CD4-positive, alpha-beta T cell treated with Interleukin-17A for 1 hour (primary cell): ENCODE measurements around the gene DUSP16.

Experiments used
- DNase-seq: peaks from one replicate; pipeline ENCODE4 v3.0.0-alpha.2; 2020

The DUSP16 gene

DNA sequence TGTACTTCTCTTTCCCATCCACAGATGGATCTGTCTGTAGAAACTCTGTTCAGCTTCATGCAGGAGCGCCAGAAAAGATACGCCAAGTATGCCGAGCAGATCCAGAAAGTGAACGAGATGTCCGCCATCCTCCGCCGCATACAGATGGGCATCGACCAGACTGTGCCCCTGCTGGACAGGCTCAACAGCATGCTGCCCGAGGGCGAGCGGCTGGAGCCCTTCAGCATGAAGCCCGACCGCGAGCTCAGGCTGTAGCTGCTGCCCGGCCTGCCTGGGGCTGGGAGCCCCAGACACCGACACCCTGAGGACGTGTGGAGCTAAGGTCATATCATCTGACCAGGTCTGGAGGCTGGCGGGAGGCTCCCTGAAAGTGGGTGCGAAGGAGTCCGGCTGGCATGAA lies 97.1 kb downstream of the DUSP16 start:
- no peak for DNase-seq

DNA sequence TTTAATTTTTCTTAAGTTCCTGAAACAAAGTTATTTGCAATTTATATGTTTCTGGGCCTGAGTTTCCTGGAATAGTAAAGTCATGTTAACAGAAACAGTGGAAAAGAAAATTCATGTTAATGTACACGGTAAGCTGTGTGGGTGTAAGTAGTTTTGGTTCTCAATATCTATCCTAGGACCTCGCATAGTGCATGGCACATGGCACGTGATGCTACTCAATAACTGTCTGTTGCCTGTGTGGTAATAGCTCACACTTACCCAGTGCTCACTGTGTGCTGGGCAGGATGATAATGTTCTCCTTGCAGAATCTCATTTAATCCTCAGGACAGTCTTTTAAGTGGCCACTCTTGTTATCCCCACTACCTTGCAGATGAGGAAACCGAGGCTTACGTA lies 100.7 kb downstream of the DUSP16 start:
- no peak for DNase-seq

DNA sequence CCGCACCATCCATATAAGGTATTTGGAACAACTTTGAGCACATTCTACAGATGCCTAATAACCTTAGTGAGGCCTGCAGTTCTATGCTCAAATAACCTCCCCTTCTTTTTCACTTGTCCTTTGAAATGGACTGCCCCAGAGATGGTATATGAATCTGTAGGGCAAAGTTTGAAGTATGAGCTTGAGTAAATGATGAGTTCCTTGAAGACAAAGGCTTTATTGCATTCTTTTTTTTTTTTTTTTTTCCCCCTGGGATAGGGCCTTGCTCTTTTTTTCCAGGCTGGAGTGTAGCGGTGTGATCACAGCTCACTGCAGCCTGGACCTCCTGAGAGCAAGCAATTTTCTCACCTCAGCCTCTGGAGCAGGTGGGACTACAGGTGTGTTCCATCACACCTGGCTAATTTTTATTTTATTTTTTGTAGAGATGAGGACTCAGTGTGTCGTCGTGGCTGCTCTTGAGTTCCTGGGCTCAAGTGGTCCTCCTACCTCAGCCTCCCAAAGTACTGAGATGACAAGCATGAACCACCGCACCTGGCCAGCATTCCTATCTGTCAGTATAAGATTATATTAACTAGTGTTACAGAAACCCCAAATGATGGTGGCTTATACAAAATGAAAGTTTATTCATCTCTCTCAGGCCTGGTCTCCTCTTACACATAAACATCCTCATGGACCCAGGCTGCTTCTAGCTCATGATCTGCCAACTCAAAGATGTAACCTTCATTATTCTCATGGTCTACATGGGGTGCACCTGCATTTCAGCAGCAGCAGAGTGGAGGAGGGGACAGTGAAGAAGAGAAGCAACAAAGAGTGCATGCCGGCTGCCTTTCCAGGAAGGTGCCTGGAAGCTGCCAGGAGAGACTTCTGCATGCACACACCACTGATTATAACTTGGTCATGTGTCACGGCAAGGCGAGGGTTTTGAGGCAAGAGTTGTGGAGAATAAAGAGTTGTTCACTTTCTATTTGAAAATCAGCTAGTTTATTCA lies 101.4 kb downstream of the DUSP16 start:
- DNase-seq = no peak

DNA sequence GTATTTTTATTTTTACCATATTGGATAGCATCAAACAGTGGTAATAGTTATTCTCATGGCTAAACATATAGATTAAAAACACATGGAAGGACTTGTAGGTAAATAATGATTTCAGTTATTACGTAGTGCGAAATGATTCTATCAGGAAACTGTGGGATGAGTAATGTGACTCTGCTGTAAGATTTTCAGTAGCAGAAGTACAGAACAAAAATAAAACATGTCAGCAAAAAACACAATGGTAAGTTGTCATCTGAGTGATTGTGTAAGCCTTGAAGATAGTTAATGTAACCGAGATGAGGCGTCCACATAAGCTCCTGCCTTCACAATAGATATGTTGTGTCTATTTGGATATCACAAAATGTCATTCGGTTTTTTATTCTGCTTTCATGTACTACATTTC lies 106.0 kb downstream of the DUSP16 start:
- peak; percentile 72 for DNase-seq

DNA sequence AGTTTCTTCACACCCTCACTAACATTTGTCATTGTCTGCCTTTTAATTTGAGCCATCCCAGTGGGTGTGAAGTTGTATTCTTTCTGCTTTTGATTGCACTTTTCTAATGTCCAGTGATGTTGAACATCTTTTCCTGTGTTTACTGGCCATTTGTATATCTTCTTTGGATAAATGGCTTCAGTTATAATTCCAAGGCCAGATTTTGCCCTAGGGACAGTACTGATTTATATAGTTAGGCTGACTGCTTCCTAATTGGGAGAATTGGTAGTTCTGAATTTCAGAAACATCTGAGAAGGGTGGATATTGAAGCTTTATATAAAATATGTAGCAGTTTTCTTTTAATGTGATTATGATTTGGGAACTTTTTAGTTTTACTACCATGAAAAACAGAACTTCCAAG lies 108.3 kb downstream of the DUSP16 start:
- no peak for DNase-seq

DNA sequence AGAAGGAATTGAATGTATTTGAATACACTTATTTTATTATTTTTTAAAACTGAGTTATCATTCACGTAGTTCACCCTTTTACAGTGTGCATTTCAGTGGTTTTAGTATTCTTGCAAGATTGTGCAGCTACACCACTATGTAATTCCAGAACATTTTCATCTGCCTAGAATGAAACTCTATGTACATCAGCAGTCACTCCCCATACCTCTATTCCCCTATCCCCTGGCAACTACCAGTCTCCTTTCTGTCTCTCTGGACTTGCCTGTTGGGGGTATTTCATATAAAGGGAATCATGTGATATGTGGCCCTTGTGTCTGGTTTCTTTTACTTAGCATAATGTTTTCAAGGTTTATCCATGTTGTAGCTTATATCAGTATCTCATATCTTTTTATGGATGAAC lies 109.0 kb downstream of the DUSP16 start:
- DNase-seq = no peak

DNA sequence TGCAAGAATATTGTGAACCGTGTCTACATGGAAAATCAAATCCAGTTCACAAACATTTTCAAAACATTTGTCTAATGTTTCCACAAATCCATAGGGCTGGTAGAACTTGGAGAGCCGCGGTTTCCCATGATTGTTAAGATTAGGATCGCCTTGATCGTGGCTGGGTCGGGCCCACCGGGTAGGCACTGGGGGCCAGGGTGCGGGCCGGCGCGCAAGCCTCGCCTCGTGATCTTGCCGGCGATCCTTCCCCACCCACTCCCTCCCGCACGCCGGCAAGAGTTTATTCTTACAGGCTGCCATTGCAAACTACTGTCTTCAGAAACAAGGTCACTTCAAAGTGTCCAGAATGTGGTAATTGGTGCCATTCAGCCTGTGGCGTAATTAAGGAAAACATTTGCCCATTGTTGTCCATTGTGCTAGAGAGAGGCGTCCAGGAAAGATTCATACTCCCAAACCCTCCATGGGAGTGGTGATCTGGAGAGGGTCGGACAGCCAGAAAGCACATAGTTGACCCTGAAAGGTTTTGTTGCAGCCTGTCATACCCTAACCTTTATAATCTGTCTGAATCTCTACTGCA lies 110.2 kb downstream of the DUSP16 start:
- no peak for DNase-seq

DNA sequence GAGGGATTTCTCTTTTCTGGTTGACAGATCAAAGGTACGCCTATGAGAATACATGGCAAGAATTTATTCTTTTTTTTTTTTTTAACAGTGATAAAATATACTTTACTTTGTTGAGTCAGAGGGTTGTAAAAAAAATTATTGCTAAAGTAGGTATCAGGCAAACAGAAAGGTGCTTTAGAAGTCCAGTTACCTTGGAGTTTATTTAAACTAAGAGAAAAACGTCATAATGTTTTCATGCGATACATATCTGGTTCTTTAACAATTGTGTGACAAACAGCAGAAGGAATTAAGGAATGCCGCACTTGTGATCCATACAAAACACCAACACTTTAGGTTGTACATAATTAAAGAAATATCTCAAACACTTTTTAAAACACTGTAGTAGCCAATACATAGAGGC lies 111.6 kb downstream of the DUSP16 start:
- no peak for DNase-seq

DNA sequence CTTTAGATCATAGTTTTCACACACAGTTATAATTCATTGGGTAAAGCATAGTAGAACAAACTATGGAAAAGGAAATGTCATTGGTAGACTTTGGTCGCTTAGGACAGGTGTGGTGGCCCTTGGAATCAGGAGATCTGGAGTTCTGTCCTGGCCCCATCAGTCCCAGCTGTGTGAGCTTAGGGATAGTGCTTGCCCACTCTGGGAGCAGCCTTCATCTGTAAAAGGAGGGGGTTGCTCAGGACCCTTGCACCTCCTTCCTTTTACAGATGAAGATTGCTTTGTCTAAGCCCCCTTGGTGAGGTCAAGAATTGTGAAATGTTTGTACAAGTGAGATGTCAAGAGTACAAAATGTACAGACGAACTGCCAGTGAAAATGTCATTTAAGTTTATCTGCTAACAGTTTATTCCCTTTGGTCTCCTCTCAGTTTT lies 112.6 kb downstream of the DUSP16 start:
- no peak for DNase-seq

DNA sequence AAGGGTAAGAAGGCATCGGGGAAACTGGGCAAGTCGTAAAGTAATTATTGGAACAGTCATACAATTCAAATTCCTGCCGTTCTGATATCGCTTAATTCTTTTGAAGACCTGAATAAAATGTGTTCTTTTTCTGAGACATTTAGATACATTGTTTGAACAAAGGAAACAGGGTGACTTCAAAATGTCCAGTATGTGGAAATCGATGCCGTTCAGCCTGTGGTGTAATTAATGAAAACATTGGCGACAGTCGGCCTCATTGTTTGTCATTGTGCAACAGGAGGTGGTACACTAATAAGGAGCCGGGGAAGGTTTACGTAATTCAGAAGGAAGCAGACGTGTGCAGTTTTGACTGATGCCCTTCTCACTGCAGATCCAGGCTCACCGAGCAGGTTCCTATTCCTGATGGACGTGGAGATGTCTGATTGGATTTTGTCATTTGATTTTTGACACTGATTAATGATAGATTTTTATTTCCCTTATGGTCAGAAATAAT lies 113.1 kb downstream of the DUSP16 start:
- DNase-seq = no peak

DNA sequence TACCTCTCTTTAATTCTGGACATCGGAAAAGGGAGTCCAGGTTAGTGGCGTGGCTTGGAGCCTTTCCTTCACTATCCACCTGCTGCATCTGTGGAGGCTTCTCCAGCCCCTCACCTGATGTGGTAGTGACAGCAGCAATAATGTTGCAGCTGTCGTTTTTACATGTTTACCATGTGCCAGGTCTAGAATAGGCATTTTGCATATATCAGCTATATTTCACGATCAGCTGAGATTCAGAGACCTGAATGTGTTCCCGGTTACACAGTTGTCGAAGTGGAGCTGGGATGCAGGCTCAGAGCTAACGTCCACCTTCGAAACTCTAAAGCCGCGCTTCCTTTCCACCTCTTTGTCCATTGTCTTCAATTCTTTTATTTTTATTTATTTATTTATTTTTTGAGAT lies 114.8 kb downstream of the DUSP16 start:
- no peak for DNase-seq

DNA sequence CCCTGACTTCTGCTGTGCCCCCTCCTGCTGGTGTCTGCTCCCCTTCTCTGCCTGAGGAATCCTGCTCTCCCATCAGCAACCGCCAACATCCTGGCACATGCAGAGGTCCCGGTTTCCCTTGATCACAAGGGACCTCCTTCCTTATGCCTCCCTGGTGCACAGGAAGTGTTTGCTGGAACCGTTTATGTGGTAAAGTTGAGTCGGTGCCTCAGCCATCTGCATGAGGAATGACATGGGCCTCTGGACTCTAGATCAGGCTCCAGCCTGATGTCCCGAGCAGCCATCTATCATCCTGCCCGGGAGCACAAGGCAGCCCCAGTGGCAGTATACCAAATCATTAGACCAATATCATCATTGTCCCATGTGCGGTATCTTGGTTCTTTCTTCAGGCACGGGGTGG lies 115.4 kb downstream of the DUSP16 start:
- DNase-seq = no peak

DNA sequence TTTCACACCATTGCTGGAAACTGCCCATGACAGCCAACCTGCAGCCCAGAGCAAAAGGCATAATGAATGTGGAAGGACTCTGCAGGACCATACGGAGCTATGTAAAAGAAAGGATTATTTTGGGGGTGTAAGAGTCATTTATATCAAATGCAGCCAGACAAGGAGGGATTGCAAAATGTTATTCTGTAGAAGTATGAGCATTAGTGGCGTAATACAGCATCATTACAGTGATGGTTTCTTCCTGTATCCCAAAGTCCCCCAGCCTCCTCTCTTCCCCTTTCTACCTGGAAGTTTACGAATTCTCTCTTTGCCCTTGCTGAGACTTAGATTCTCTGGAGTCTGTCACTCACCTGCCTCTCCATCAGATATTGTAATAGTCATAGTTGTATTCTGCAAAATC lies 115.9 kb downstream of the DUSP16 start:
- DNase-seq = no peak

DNA sequence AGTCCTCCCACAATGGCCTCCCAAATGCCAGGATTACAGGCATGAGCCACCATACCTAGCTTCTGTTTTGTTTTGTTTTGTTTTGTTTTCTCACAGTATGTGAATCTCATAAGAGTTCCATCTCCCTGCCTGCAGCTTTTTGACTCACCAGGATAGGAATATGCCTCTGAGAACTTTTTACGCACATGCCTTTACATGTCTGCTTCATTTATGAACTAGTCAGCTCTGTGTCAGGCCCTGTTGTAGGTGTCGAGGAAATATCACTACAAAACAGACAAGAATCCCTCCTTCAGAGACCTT lies 116.8 kb downstream of the DUSP16 start:
- DNase-seq = no peak

DNA sequence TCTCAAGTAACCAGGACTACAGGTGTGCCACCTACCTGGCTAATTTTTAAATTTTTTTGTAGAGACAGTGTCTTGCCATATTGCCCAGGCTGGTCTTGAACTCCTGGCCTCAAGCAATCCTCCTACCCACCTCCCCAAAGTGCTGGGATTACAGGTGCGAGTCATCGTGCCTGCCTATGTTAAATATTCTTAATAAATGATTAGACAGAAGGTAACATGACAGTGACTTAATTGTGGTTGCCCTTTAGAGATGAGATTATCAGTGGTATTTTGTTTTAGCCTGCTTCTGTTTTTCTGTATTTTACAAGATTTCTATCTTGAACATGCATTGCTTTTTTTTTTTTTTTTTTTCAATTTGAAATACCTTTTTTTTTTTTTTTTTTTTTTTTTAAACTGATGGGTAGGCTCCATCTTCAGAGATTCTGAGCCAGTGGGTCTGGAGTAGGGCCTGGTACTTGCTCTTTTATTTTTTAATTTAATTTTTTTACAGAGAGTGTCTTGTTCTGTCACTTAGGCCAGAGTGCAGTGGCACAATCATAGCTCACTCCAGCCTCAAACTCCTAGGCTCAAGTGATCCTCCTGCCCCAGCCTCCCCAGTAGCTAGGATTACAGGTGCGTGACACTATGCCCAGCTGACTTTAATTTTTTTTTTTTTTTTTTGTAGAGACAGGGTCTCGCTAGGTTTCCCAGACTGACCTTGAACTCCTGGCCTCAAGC lies 117.3 kb downstream of the DUSP16 start:
- no peak for DNase-seq

DNA sequence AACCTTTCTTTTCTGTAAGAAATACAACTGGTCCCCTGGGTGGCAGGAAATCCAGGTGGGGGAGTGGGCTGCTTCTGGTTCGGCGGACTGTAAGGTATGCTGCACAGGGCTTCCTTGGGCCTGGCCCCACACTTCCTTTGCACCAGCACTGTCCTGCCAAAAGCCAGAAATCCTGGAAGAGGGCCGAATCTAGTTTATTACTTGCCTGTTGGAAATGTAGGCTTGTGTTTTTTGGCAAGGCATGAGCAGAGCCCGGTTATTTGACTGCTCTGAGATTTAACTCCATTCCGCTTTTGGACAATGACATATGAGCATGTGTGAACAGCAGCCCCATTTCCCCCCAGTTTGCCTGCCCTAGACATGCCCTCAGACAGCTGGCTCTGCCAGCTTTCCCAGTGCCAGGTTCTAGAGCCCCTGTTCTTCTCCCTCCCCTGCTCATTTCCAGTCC lies 119.2 kb downstream of the DUSP16 start:
- no peak for DNase-seq

DNA sequence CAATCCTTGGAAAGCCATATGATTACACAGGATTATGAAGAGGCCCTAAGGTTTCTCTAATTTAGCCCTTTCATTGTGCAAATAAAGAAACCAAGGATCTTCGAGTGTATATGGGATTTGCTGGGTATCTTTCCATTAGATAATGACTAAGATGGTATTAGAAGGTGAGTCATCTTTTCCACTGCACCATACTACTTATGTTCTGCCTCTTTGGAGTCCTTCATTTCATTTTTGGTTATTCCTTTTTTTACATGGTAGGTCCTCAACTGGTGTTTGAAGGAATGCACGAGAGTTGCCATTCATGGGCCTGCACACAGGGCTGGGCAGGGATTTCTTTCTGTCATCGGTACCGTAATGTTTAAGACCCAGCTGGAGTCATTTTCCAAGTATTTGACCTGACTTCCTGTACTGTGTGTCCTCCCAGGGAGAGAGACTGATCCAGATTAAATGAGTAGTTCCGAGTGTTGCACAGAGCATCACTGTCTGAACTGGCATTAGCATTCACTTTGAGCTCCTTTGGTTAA lies 120.1 kb downstream of the DUSP16 start:
- DNase-seq = no peak

DNA sequence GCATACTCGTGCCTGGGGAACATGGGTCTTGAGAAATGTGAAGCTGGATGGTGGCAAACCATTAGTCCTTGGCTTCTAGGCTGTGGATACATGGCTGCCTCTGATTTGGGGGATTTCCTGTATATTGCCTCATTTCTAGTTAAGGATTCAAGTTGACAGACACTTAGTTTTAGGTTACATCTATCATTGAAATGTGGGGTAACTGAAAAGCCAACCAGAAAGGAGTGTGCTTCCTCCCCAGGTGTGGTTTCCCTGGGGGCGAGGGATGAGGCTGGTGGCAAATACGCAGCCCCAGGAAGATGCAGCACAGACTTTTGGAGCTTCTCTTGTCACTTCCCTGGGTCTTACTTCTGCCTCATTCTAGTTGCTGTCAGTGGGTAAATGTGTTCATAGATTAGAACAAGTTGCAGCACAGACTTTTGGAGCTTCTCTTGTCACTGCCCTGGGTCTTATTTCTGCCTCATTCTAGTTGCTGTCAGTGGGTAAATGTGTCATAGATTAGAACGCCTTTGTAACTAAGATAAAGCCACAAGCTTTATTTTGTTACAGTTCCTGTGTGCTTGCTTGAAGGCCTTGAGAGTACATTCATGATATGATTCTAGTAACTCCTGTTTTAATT lies 120.7 kb downstream of the DUSP16 start:
- peak; percentile 83 for DNase-seq

DNA sequence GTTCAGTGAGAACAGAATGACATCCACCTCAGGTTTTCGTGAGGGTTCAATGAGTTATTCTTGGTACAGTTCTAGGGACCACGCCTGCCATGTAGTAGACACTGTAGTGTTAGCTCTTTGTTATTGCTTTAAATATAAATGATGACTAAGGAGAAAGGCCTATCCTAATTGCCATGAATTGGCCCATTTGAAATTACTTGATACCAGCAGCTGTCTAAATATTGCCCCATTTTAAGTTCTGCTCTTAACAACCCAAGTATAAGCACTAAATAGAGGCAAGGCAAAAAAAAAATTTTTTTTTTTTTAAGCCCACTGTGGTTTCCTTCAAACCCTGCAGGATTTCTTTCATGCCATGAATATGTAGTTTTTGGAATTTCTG lies 121.2 kb downstream of the DUSP16 start:
- no peak for DNase-seq

DNA sequence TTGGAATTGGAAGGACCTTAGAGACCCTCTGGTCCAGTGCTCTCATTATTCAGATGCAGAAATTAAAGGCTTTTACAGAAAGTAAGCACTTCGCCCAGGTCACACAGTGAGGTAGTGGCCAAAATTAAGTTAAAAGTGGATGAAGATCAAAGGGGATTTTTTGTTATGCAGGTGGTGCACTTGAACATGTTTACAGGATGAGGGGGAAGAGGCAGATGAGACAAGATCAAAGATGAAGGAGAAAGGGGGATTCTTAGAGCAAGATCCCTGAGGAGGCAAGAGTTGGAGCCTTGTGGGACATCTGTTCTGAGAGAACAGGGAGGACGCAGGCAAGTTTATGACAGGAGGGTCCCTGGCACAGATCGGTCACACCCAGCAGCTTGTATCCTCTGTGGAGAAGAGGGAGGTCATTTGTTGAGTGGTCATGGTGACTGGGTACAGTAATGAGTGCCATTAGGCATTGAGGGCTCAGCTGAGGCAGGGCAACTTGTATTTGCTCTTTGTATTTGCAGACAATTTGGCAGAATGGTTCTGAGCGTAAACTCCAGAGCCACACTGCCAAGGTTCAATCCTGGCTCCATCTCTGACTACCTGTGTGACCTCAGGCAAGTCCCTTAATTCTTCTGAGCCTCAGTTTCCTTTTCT lies 121.8 kb downstream of the DUSP16 start:
- no peak for DNase-seq

DNA sequence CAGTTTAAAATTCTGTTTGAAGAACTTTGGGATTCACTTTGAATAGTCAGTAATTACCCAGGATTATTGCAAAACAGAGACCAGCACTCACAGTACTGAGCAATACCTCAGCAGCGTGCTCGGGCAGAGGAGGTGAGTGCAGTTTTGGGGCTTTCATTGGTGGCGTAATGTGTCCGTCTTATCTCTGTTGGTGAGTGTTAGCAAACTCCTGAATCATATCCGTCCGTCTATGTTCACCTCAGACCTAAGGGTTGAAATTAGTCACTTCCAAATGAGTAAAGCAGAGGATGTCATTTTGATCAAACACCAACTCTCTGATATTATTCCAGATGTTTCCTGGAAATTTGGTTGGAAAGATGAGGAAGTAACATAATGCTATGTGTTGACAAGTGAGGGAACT lies 123.0 kb downstream of the DUSP16 start:
- peak; percentile 68 for DNase-seq

DNA sequence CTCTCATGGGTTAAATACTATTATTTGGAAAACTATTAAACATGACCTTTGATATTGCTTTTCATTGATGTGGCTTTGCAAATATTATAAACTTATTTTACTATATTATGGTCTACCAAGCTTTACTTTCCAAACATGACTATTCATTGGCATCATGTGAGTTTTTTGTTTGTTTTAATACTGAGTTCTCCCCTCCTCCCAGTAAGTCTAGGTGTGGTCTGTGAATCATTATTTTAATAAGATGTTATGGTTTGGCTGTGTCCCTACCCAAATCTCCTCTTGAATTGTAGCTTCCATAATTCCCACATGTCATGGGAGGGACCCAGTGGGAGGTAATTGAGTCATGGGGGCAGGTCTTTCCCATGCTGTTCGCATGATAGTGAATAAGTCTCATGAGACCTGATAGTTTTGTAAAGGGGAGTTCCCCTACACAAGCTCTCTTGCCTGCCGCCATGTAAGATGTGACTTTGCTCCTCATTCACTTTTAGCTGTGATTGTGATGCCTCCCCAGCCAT lies 125.8 kb downstream of the DUSP16 start:
- no peak for DNase-seq
